Spleen (tissue), 7 donors: ENCODE results near the gene CFAP54.

Experiments
- POLR2A ChIP-seq, 3 donors: fragments of 450-650 bp; IDR thresholded peaks; one replicate each; pipeline ENCODE4 v1.5.1; 2017; ENCODE audit warnings: antibody characterized with exemption in 3 of 3, mild to moderate bottlenecking in 1 of 3
- POLR2AphosphoS5 ChIP-seq, 3 donors: sonication (generic); formaldehyde crosslinking; IDR thresholded peaks; one replicate each; pipeline ENCODE4 v1.5.1; 2017; ENCODE audit warnings: antibody characterized with exemption in 3 of 3
- TF ChIP-seq, protein P1 (sequence below), 11 experiments: fragments of 200-600 bp in 7 of 11; fragments of 450-650 bp in 4 of 11; sonication (generic) in 4 of 11; IDR thresholded peaks in 8 of 11; conservative IDR thresholded peaks in 3 of 11; 1 replicate in 7 of 11; 2 replicates in 4 of 11; pipeline versions ENCODE4 v1.4.0 to v1.8.0; 2016 to 2021; ENCODE audit warnings: antibody characterized with exemption in 11 of 11, inconsistent platforms in 4 of 11, mild to moderate bottlenecking in 1 of 11
- donor health status: DM: no; HTN: no; CAD: no; lungs with moderate emphysema.
- donor health status: DM: no; HTN: no; CAD: no.
- donor health status: DM: no; HTN: no; CAD: no.

DNA sequence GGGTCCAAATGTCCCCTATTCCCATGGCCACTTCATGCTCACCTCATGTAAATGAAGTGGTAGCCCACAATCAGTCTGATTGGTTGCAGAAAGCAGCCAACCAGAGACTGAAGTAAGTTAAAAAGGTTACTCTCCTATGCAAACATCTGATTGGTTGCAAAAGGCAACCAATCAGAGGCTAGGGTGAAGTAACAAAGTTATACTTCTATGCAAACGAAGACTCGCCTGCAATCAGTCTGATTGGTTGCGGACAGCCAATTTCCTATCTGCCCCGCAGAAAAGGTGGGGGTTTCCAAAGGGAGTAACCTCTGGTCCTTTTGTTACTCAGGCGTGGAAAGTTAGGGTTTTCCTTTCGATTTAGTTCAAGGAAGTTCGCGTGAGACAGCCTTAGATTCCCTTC lies 209.6 kb downstream of the CFAP54 start:
- TF ChIP-seq, protein P1, sequence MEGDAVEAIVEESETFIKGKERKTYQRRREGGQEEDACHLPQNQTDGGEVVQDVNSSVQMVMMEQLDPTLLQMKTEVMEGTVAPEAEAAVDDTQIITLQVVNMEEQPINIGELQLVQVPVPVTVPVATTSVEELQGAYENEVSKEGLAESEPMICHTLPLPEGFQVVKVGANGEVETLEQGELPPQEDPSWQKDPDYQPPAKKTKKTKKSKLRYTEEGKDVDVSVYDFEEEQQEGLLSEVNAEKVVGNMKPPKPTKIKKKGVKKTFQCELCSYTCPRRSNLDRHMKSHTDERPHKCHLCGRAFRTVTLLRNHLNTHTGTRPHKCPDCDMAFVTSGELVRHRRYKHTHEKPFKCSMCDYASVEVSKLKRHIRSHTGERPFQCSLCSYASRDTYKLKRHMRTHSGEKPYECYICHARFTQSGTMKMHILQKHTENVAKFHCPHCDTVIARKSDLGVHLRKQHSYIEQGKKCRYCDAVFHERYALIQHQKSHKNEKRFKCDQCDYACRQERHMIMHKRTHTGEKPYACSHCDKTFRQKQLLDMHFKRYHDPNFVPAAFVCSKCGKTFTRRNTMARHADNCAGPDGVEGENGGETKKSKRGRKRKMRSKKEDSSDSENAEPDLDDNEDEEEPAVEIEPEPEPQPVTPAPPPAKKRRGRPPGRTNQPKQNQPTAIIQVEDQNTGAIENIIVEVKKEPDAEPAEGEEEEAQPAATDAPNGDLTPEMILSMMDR (IDR thresholded peaks at IDR 0.05 in 8 of 11, conservative IDR thresholded peaks at IDR 0.05 in 3 of 11): no peak
- TF ChIP-seq POLR2A (IDR thresholded peaks at IDR 0.05): no peak
- no peak for TF ChIP-seq POLR2AphosphoS5 (IDR thresholded peaks at IDR 0.05)
